CD4-positive, alpha-beta memory T cell (primary cell): ENCODE measurements around the gene TAGLN. TPM values are rescaled to one million over a fixed set of nuclear protein-coding genes. Genes with fewer than 3 reads are reported as not detected.

Experiments
- CTCF ChIA-PET: fragments of 350-600 bp; sonication (Branson Sonifier 250); formaldehyde crosslinking; loops from one replicate; lab custom pipeline; 2021; ENCODE audit warnings: inconsistent platforms; ENCODE audit not compliant: partially characterized antibody; lab: Charles Lee
- POLR2A ChIA-PET: fragments of 350-600 bp; sonication (Branson Sonifier 250); formaldehyde crosslinking; loops from one replicate; lab custom pipeline; 2021; ENCODE audit not compliant: partially characterized antibody; lab: Charles Lee
- DNase-seq, 5 donors: peaks; one replicate each; pipeline versions ENCODE4 v3.0.0 to v3.0.0-alpha.2; 2020 to 2022; ENCODE audit warnings: mixed read lengths in 1 of 5
- H3K27ac ChIP-seq: one replicate; pipeline ENCODE4 v1.7.0; 2013; ENCODE audit warnings: low read depth, low read length
- H3K27me3 ChIP-seq: 2 replicates; pipeline ENCODE4 v1.7.0; 2013; ENCODE audit warnings: mild to moderate bottlenecking, low read length, moderate library complexity; ENCODE audit not compliant: insufficient read depth
- H3K36me3 ChIP-seq: 2 replicates; pipeline ENCODE4 v1.7.0; 2013; ENCODE audit warnings: mild to moderate bottlenecking, low read length, moderate library complexity; ENCODE audit not compliant: insufficient read depth
- H3K4me1 ChIP-seq: 2 replicates; pipeline ENCODE4 v1.7.0; 2013; ENCODE audit warnings: mild to moderate bottlenecking, low read length, moderate library complexity; ENCODE audit not compliant: insufficient read depth
- H3K4me3 ChIP-seq, 2 donors: one replicate each; pipeline ENCODE4 v1.7.0; 2013; ENCODE audit warnings: low read length in 2 of 2, mild to moderate bottlenecking in 1 of 2
- H3K9me3 ChIP-seq, 2 donors: one replicate each; pipeline ENCODE4 v1.7.0; 2013; ENCODE audit warnings: low read length in 2 of 2, control low read depth in 1 of 2; ENCODE audit not compliant: control insufficient read depth in 1 of 2
- H3K27ac Mint-ChIP-seq, 7 donors: one replicate each; pipeline ENCODE4 v1.8.0; 2020 to 2021; ENCODE audit warnings: mixed read lengths in 7 of 7, mild to moderate bottlenecking in 6 of 7, inconsistent platforms in 3 of 7, moderate library complexity in 3 of 7
- H3K27me3 Mint-ChIP-seq, 2 donors: one replicate each; pipeline ENCODE4 v1.8.0; 2020 to 2021; ENCODE audit warnings: mixed read lengths in 2 of 2
- H3K36me3 Mint-ChIP-seq, 2 donors: one replicate each; pipeline ENCODE4 v1.8.0; 2020 to 2021; ENCODE audit warnings: mixed read lengths in 2 of 2, inconsistent platforms in 1 of 2, mild to moderate bottlenecking in 1 of 2
- H3K4me1 Mint-ChIP-seq, 4 donors: one replicate each; pipeline ENCODE4 v1.8.0; 2020 to 2021; ENCODE audit warnings: mixed read lengths in 4 of 4, mild to moderate bottlenecking in 1 of 4
- H3K4me3 Mint-ChIP-seq, 8 donors: one replicate each; pipeline ENCODE4 v1.8.0; 2020 to 2021; ENCODE audit warnings: mixed read lengths in 8 of 8, mild to moderate bottlenecking in 7 of 8, moderate library complexity in 6 of 8, inconsistent platforms in 3 of 8
- H3K9me3 Mint-ChIP-seq, 8 donors: one replicate each; pipeline ENCODE4 v1.8.0; 2020 to 2021; ENCODE audit warnings: mixed read lengths in 8 of 8, mild to moderate bottlenecking in 5 of 8, inconsistent platforms in 3 of 8, moderate library complexity in 1 of 8
- intact Hi-C: fragments of 100-400 bp; cut with micrococcal nuclease; formaldehyde crosslinking; loops from one replicate; pipeline ENCODE4 v1.15.1; 2023
- polyA plus RNA-seq, 2 donors: library from polyadenylated mRNA; unstranded; fragments of 300-500 nt; fragmentation: Illumina TruSeq; gene quantifications; one replicate each; pipeline ENCODE4 v1.2.3, GENCODE V29; 2021
- total RNA-seq, 2 experiments: library from RNA; stranded (reverse); gene quantifications; one replicate each; pipeline ENCODE4 v1.2.3, GENCODE V29; 2021

The TAGLN gene
- total and polyA plus RNA-seq, 4 experiments from 2014 or later = 0.15 to 19.7 (median 9.0) TPM

DNA sequence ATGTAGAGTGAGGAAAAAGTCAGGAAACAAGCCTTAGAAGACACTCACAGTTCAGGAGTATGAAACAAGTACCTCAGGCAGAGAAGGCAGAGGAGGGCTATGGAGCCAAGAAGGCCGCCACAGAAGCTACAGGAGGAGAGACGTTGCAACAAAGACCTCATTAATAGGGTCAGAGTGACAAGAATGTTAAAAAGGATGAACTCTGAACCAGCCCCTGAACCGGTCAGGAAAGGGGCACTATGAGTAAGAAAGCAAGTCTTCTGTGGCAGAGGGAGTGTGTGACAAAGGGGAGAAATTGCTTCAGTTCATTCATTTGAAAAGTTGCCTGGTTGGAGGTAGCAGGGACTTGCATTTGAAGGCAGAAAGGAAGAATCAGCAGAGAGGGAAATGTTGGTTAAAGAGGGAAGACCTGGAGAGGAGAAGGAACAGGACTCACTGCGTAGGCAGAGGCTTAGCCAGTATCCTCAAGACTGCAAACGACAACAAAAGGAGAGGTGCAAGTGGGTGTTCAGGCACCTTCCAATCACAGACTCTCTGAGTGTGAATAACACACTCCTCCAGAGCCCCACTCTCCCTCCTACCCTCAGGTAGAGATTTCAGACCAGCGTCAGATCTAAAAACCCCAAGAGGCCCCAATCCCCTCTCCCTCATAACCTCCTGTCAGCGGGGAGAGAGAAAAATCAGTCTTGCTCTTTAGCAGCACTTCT lies 15.4 kb downstream of the TAGLN start:
- POLR2A ChIA-PET = interaction anchor here (1.3 kb wide), 1 partner anchor 11 kb away, joined by 8 read pairs; no protein-coding TSS in a partner anchor
- Mint-ChIP-seq H3K4me1 (peaks cover 0 to 10% (median 7%) of the 10 kb centered on the region in 4 donors), H3K36me3 (peaks cover 58 to 80% of the 10 kb centered on the region in 2 donors), H3K27ac (peak overlapping the region in 6 of 7 donors; percentile 10 to 69 (median 48)), H3K4me3 (no peak overlapping the region), H3K27me3 (no peaks in the 10 kb centered on the region), H3K9me3 (no peaks in the 10 kb centered on the region)
- Histone ChIP-seq H3K9me3 (no peaks in the 10 kb centered on the region), H3K27me3 (no peaks in the 10 kb centered on the region), H3K4me3 (no peak overlapping the region), H3K27ac (no peak overlapping the region), H3K36me3 (peaks cover 63% of the 10 kb centered on the region), H3K4me1 (no peaks in the 10 kb centered on the region)
- CTCF ChIA-PET = interaction anchor here (6.0 kb wide), 1 partner anchor 11 kb away, joined by 30 read pairs; no protein-coding TSS in a partner anchor
- intact Hi-C loops = no loop called here
- no peak for DNase-seq

GRCh38 chr11:117217141-117218084 lies 18.2 kb downstream of the TAGLN start:
- no peak overlapping the region for H3K27ac ChIP-seq
- no peaks in the 10 kb centered on the region for H3K27me3 ChIP-seq
- Mint-ChIP-seq H3K27me3 (no peaks in the 10 kb centered on the region), H3K27ac (peak overlapping the region in 5 of 7 donors; percentile 13 to 81 (median 52)), H3K4me1 (peaks cover 0 to 7% (median 4%) of the 10 kb centered on the region in 4 donors), H3K9me3 (no peaks in the 10 kb centered on the region), H3K36me3 (peaks cover 68 to 81% of the 10 kb centered on the region in 2 donors), H3K4me3 (no peak overlapping the region)
- H3K9me3 ChIP-seq = no peaks in the 10 kb centered on the region
- POLR2A ChIA-PET = no interaction called here
- no peak overlapping the region for H3K4me3 ChIP-seq
- H3K36me3 ChIP-seq = peaks cover 85% of the 10 kb centered on the region
- no peak for DNase-seq
- CTCF ChIA-PET = interaction anchor here (6.0 kb wide), 1 partner anchor 8 kb away, joined by 30 read pairs; no protein-coding TSS in a partner anchor
- no peaks in the 10 kb centered on the region for H3K4me1 ChIP-seq
- intact Hi-C loops = no loop called here

- Histone ChIP-seq H3K4me3 (no peak overlapping the region), H3K27me3 (no peaks in the 10 kb centered on the region), H3K27ac (no peak overlapping the region), H3K9me3 (no peaks in the 10 kb centered on the region), H3K4me1 (no peaks in the 10 kb centered on the region), H3K36me3 (peaks cover 86% of the 10 kb centered on the region)
- Mint-ChIP-seq H3K9me3 (no peaks in the 10 kb centered on the region), H3K4me1 (peaks cover 0 to 7% (median 2%) of the 10 kb centered on the region in 4 donors), H3K27me3 (no peaks in the 10 kb centered on the region), H3K27ac (peak overlapping the region in 2 of 7 donors; percentile 9 to 24), H3K36me3 (peaks cover 63 to 84% of the 10 kb centered on the region in 2 donors), H3K4me3 (no peak overlapping the region)
- CTCF ChIA-PET = interaction anchor here (1.1 to 2.2 kb wide), 2 partner anchors 10 to 12 kb away, joined by 3 to 9 read pairs; no protein-coding TSS in a partner anchor
- intact Hi-C loops = no loop called here
- POLR2A ChIA-PET = interaction anchor here (3.9 kb wide), 1 partner anchor 12 kb away, joined by 26 read pairs; the partner anchor contains the start of gene PCSK7
- DNase-seq = no peak
Observed at GRCh38 chr11:117218133-117218915, 19.2 kb downstream of the TAGLN start.

- H3K4me3 ChIP-seq = no peak overlapping the region
- peaks cover 63 to 87% of the 10 kb centered on the region in 2 donors for H3K36me3 Mint-ChIP-seq
- H3K27ac Mint-ChIP-seq = peak overlapping the region in 3 of 7 donors; percentile 12 to 68 (median 36)
- no peaks in the 10 kb centered on the region for H3K9me3 Mint-ChIP-seq
- H3K9me3 ChIP-seq = no peaks in the 10 kb centered on the region
- H3K4me3 Mint-ChIP-seq = no peak overlapping the region
- no peaks in the 10 kb centered on the region for H3K4me1 ChIP-seq
- no peak overlapping the region for H3K27ac ChIP-seq
- DNase-seq = no peak
- POLR2A ChIA-PET = interaction anchor here (0.8 to 3.9 kb wide), 3 partner anchors 12 to 30 kb away, joined by 3 to 26 read pairs (median 3); partner anchors contain the start of gene PCSK7
- intact Hi-C loops = no loop called here
- no peaks in the 10 kb centered on the region for H3K27me3 Mint-ChIP-seq
- peaks cover 0 to 6% (median 2%) of the 10 kb centered on the region in 4 donors for H3K4me1 Mint-ChIP-seq
- H3K27me3 ChIP-seq = no peaks in the 10 kb centered on the region
- CTCF ChIA-PET = interaction anchor here (0.9 to 2.2 kb wide), 3 partner anchors 9 to 35 kb away, joined by 3 to 9 read pairs (median 3); no protein-coding TSS in a partner anchor
- peaks cover 89% of the 10 kb centered on the region for H3K36me3 ChIP-seq
Observed at GRCh38 chr11:117219001-117219400, 19.8 kb downstream of the TAGLN start.

- Histone ChIP-seq H3K27me3 (no peaks in the 10 kb centered on the region), H3K9me3 (no peaks in the 10 kb centered on the region), H3K27ac (no peak overlapping the region), H3K4me3 (no peak overlapping the region), H3K4me1 (no peaks in the 10 kb centered on the region), H3K36me3 (peaks cover 90% of the 10 kb centered on the region)
- Mint-ChIP-seq H3K9me3 (no peaks in the 10 kb centered on the region), H3K4me1 (peaks cover 0 to 5% (median 3%) of the 10 kb centered on the region in 4 donors), H3K27me3 (no peaks in the 10 kb centered on the region), H3K27ac (peak overlapping the region in 2 of 7 donors; percentile 68), H3K36me3 (peaks cover 63 to 87% of the 10 kb centered on the region in 2 donors), H3K4me3 (no peak overlapping the region)
- CTCF ChIA-PET = interaction anchor here (0.9 to 2.2 kb wide), 5 partner anchors 9 to 40 kb away, joined by 3 to 9 read pairs (median 4); partner anchors contain the start of gene SIDT2
- intact Hi-C loops = no loop called here
- no peak for DNase-seq
- POLR2A ChIA-PET = interaction anchor here (0.8 to 3.9 kb wide), 3 partner anchors 11 to 31 kb away, joined by 3 to 26 read pairs (median 3); partner anchors contain the start of gene PCSK7
Observed at GRCh38 chr11:117219455-117219854, 20.3 kb downstream of the TAGLN start.

DNA sequence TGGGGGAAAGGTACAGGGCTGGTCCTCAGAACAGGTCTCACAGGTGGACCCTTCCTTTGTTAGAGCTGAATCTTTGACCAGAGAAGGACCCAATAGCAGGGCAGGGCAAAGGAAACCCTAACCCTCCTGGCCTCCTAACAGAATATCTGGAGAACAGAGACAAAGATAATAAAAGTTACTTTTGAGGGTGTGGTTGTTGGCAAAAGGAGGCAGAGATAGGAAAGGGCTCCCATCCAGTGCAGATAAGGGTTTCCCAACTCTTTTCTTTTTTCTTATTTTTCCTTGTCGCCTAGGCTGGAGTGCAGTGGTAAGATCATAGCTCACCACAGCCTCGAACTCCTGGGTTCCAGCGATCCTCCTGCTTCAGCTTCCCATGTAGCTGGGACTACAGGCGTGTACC lies 20.8 kb downstream of the TAGLN start:
- Mint-ChIP-seq H3K9me3 (no peaks in the 10 kb centered on the region), H3K36me3 (peaks cover 63 to 87% of the 10 kb centered on the region in 2 donors), H3K4me1 (peaks cover 0 to 5% (median 3%) of the 10 kb centered on the region in 4 donors)

More for the DNA sequence above, 20.8 kb downstream of the TAGLN start:
- peak overlapping the region in 2 of 7 donors; percentile 44 to 57 for H3K27ac Mint-ChIP-seq
- intact Hi-C loops = no loop called here
- Histone ChIP-seq H3K27ac (no peak overlapping the region), H3K4me1 (no peaks in the 10 kb centered on the region), H3K27me3 (no peaks in the 10 kb centered on the region), H3K9me3 (no peaks in the 10 kb centered on the region), H3K4me3 (no peak overlapping the region), H3K36me3 (peaks cover 89% of the 10 kb centered on the region)
- H3K4me3 Mint-ChIP-seq = no peak overlapping the region
- ChIA-PET CTCF (interaction anchor here (0.9 to 2.2 kb wide), 4 partner anchors 8 to 41 kb away, joined by 3 to 9 read pairs (median 6); partner anchors contain the start of gene SIDT2), POLR2A (interaction anchor here (0.8 to 3.9 kb wide), 3 partner anchors 11 to 31 kb away, joined by 3 to 26 read pairs (median 3); partner anchors contain the start of gene PCSK7)
- DNase-seq = no peak
- no peaks in the 10 kb centered on the region for H3K27me3 Mint-ChIP-seq
